ENCODE data around the gene WFDC6.

DNA sequence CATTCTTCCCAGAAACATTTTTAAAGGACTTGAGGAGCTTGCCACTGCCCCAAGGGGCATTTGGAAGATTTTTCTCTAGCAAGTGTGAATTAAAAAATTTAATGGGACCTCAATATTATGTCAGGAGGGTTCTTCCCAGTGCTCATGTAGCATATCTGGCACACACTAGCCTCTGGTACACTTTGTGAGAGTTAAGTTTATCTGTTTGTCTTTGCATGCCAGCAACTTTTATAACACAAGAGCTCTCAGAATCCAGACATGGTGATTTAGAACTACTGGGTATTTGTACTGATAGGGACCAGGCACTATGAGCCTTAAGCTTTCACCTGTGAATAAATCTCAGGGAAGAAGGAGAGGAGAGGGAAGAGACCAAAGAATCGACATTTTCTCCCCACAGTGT lies 36.7 kb downstream of the WFDC6 start:
- TF ChIP-seq CTCF (optimal IDR thresholded peaks at IDR 0.05 in 1 of 3, IDR thresholded peaks at IDR 0.05 in 1 of 3, conservative IDR thresholded peaks at IDR 0.05 in 1 of 3; ENCODE audit: extremely low read depth in 1 of 3, insufficient read depth in 2 of 3, low read length in 3 of 3) (no peak), EZH2 (IDR thresholded peaks at IDR 0.05; ENCODE audit: low read length) (no peak)

Data from keratinocyte (primary cell).